ENCODE measurements around the gene RAPGEF1.
A peak's percentile ranks its signal among the peaks of the same experiment; 100 is the strongest.

RAPGEF1 gene

DNA sequence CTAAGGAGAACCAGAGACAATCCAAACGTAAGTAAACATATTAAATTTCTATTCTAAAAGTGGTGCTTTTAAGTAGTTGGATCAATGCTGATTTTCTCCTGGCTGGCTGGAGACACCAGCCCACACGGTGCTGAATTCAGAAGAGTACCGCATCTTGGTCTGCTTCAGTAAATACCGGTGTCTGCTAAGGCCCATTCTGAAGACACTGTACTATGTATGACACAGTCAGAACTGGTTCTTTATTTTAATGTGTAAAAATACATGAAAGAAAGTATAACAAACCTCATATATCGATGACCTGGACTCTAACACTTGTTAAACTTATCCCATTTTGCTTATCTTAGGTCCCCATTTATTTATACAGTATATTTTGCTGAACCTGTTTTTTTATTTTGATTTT, 32.8 kb downstream of the RAPGEF1 start:
- no peaks in the 10 kb centered on the region for H3K27me3 ChIP-seq (ENCODE audit: control insufficient read depth, insufficient read depth, low read length)
- peaks cover 75% of the 10 kb centered on the region for H3K4me1 ChIP-seq (ENCODE audit: control insufficient read depth, insufficient read depth, low read length)
- H3K4me3 ChIP-seq (ENCODE audit: low read depth, low read length) = no peak overlapping the region
- no peak overlapping the region for H3K27ac ChIP-seq (ENCODE audit: low read depth, low read length)
- H3K9me3 ChIP-seq (ENCODE audit: control insufficient read depth, insufficient read depth, low read depth, low read length) = no peaks in the 10 kb centered on the region
- no peak overlapping the region for H3K9ac ChIP-seq (ENCODE audit: low read length)
- no peaks in the 10 kb centered on the region for H3K36me3 ChIP-seq (ENCODE audit: control insufficient read depth, insufficient read depth, low read length)

DNA sequence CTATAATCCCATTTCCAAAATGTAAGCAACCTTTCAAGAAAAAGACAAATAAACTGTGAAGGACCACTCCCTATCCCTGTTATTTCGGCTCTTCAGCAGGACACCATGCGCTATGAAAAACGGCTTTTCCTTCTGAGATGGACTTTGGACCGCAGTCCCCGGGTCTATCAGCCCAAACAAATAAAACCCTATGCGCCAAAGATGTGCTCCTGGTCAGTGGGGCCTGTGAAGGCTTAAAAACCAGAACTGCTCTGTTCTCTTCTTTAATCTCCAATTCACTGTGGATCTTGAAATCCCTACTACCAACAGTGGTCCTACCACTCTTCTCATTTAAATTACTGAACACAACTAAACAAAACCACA, 33.3 kb downstream of the RAPGEF1 start:
- no peaks in the 10 kb centered on the region for H3K27me3 ChIP-seq (ENCODE audit: control insufficient read depth, insufficient read depth, low read length)
- no peak overlapping the region for H3K27ac ChIP-seq (ENCODE audit: low read depth, low read length)
- no peaks in the 10 kb centered on the region for H3K9me3 ChIP-seq (ENCODE audit: control insufficient read depth, insufficient read depth, low read depth, low read length)
- peaks cover 77% of the 10 kb centered on the region for H3K4me1 ChIP-seq (ENCODE audit: control insufficient read depth, insufficient read depth, low read length)
- no peaks in the 10 kb centered on the region for H3K36me3 ChIP-seq (ENCODE audit: control insufficient read depth, insufficient read depth, low read length)
- no peak overlapping the region for H3K4me3 ChIP-seq (ENCODE audit: low read depth, low read length)
- no peak overlapping the region for H3K9ac ChIP-seq (ENCODE audit: low read length)

DNA sequence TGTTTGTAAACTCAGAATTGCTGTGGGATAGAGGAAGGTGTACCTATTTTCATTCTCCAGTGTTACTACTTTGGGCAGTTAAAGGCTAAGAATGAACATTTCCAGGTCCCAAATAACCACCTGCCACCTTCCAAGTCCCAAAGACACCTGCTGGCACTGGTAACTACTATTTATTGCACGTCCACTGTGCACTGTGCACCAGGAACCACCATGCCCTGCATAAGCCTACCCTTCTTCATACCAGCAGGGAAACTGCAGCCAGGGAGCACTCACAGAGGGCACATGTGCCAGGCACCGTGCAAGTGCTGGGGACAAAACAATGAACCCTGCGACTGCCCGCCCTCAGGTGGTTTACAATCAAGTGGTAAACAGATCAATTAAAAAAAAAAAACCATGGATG, 34.9 kb downstream of the RAPGEF1 start:
- H3K9ac ChIP-seq (ENCODE audit: low read length) = no peak overlapping the region
- H3K27me3 ChIP-seq (ENCODE audit: control insufficient read depth, insufficient read depth, low read length) = no peaks in the 10 kb centered on the region
- no peaks in the 10 kb centered on the region for H3K9me3 ChIP-seq (ENCODE audit: control insufficient read depth, insufficient read depth, low read depth, low read length)
- no peak overlapping the region for H3K4me3 ChIP-seq (ENCODE audit: low read depth, low read length)
- H3K4me1 ChIP-seq (ENCODE audit: control insufficient read depth, insufficient read depth, low read length) = peaks cover 90% of the 10 kb centered on the region
- peak overlapping the region; percentile 67 for H3K27ac ChIP-seq (ENCODE audit: low read depth, low read length)
- no peaks in the 10 kb centered on the region for H3K36me3 ChIP-seq (ENCODE audit: control insufficient read depth, insufficient read depth, low read length)

DNA sequence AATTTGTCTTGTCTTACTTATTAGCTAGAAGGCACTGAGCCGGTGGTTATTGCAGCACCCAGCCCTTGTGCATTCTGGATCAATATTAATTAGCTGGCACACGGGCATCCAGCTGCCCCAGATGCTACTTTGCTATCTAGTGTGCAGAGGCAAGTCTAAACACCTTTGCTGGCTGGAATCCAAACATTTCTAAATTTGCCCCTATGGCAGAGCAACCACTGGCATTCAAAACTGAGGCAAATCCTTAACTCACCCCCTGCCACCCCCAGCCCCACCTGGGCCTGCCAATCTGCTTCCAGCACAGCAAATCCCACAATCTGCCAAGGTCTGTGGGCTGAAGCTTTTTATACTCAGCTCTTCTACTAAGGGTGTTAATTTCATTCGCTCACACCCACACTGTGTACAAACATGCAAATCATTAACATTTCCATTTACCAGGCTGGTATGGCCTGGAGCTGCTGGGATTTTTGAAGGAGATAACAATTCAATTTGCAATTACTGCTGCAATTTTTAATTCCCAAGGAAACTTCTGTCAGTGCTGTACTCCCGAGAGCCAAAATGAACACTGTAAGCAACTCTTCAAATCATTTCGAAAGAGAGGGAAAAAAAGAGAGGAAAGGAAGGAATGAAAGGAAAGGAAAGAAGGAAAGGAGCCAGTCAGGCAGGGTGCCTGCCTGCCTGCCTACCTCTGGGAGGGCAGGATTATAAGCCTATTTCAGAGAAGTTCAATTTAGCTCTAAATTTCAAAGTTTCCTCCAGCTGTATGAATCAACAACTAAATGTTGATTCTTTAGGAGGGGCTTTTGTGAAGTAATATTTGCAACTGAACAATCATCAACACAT, 35.5 kb downstream of the RAPGEF1 start:
- H3K4me1 ChIP-seq (ENCODE audit: control insufficient read depth, insufficient read depth, low read length) = peaks cover 90% of the 10 kb centered on the region
- H3K9ac ChIP-seq (ENCODE audit: low read length) = no peak overlapping the region
- no peaks in the 10 kb centered on the region for H3K36me3 ChIP-seq (ENCODE audit: control insufficient read depth, insufficient read depth, low read length)
- no peak overlapping the region for H3K4me3 ChIP-seq (ENCODE audit: low read depth, low read length)
- H3K27me3 ChIP-seq (ENCODE audit: control insufficient read depth, insufficient read depth, low read length) = no peaks in the 10 kb centered on the region
- peak overlapping the region; percentile 67 for H3K27ac ChIP-seq (ENCODE audit: low read depth, low read length)
- H3K9me3 ChIP-seq (ENCODE audit: control insufficient read depth, insufficient read depth, low read depth, low read length) = no peaks in the 10 kb centered on the region

DNA sequence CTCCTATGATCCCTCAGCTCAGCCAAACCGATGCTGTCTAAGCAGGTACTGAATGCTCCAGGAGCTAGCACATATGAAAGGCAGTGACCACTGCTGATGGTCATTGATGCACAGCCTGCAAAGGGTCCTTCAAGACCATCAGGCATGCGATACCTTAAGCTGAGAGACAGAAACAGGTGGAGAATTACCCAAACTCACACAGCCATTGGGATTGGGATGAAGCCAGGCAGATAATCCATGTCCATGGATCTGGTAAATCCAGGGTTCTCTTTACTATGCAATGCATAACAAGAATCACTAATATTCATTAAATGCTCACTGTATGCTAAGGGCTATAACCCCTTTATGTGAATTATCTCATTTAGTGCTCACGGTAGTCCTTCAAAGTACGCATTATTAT, 36.2 kb downstream of the RAPGEF1 start:
- Histone ChIP-seq H3K9me3 (ENCODE audit: control insufficient read depth, insufficient read depth, low read depth, low read length) (no peaks in the 10 kb centered on the region), H3K4me3 (ENCODE audit: low read depth, low read length) (no peak overlapping the region), H3K4me1 (ENCODE audit: control insufficient read depth, insufficient read depth, low read length) (peaks cover 91% of the 10 kb centered on the region), H3K9ac (ENCODE audit: low read length) (no peak overlapping the region), H3K36me3 (ENCODE audit: control insufficient read depth, insufficient read depth, low read length) (no peaks in the 10 kb centered on the region), H3K27ac (ENCODE audit: low read depth, low read length) (peak overlapping the region; percentile 86; the same call in 1 of the 2 replicates), H3K27me3 (ENCODE audit: control insufficient read depth, insufficient read depth, low read length) (no peaks in the 10 kb centered on the region)

DNA sequence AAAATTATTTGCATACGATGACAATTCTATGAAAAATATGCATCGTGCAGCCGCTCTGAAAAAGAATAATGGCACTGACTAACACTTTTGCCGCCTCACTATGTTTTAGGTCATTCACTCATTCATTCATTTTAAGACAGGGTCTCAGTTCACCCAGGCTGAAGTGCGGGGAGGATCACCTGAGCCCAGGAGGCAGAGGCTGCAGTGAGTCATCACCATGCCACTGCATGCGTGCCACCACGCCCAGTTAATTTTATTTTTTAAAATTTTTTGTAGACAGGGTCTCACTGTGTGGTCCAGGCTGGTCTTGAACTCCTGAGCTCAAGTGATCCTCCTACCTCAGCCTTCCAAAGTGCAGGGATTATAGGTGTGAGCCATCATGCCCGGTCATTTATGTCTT, 37.0 kb downstream of the RAPGEF1 start:
- H3K9ac ChIP-seq (ENCODE audit: low read length) = peak overlapping the region; percentile 52
- H3K27ac ChIP-seq (ENCODE audit: low read depth, low read length) = peak overlapping the region; percentile 86
- no peak overlapping the region for H3K4me3 ChIP-seq (ENCODE audit: low read depth, low read length)
- peaks cover 93% of the 10 kb centered on the region for H3K4me1 ChIP-seq (ENCODE audit: control insufficient read depth, insufficient read depth, low read length)
- no peaks in the 10 kb centered on the region for H3K27me3 ChIP-seq (ENCODE audit: control insufficient read depth, insufficient read depth, low read length)
- H3K9me3 ChIP-seq (ENCODE audit: control insufficient read depth, insufficient read depth, low read depth, low read length) = no peaks in the 10 kb centered on the region
- no peaks in the 10 kb centered on the region for H3K36me3 ChIP-seq (ENCODE audit: control insufficient read depth, insufficient read depth, low read length)

DNA sequence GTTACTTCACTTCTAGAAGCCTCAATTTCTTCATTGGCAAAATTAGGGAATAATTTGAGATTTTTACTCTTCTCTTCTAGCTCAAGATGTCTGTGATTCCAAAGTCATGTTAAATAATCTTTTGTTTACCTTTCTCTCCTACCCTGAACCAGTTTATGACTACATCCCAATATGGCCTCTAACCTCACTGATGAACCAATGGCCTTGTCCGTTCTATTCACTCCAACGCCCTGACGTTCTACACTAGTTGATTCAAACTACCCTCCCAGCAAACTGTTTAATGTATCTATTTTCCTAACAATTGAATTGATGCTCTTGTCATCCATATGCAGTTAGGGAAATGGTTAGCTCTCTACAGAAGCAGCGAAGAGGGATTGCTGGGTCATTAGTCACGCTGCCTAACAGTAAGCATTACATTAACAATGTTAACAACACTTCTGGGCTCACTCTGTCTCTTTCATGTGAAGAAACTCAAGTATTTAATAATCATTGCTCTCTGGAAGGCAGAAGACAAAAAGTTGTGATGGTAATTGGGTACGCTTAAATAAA, 38.0 kb downstream of the RAPGEF1 start:
- H3K36me3 ChIP-seq (ENCODE audit: control insufficient read depth, insufficient read depth, low read length) = no peaks in the 10 kb centered on the region
- no peaks in the 10 kb centered on the region for H3K9me3 ChIP-seq (ENCODE audit: control insufficient read depth, insufficient read depth, low read depth, low read length)
- H3K27me3 ChIP-seq (ENCODE audit: control insufficient read depth, insufficient read depth, low read length) = no peaks in the 10 kb centered on the region
- H3K4me1 ChIP-seq (ENCODE audit: control insufficient read depth, insufficient read depth, low read length) = peaks cover 95% of the 10 kb centered on the region
- H3K9ac ChIP-seq (ENCODE audit: low read length) = peak overlapping the region; percentile 52
- peak overlapping the region; percentile 86 for H3K27ac ChIP-seq (ENCODE audit: low read depth, low read length)
- H3K4me3 ChIP-seq (ENCODE audit: low read depth, low read length) = peak overlapping the region; percentile 6; the same call in 1 of the 2 replicates

DNA sequence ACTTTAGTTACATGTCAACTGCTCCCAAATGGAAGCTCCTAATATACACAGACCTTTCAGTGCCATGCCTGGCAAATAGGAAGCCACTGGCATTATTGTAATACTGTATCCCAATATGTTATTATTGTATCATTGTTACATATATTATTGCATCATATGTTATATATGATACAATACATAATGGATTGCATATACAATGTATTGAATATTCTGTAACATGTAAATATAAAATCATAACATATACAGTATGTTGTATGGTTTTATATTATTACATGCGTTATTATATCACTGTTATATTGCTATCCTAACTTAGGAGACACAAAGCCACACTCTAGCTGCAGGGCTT, 38.5 kb downstream of the RAPGEF1 start:
- no peaks in the 10 kb centered on the region for H3K27me3 ChIP-seq (ENCODE audit: control insufficient read depth, insufficient read depth, low read length)
- H3K36me3 ChIP-seq (ENCODE audit: control insufficient read depth, insufficient read depth, low read length) = no peaks in the 10 kb centered on the region
- no peaks in the 10 kb centered on the region for H3K9me3 ChIP-seq (ENCODE audit: control insufficient read depth, insufficient read depth, low read depth, low read length)
- peaks cover 95% of the 10 kb centered on the region for H3K4me1 ChIP-seq (ENCODE audit: control insufficient read depth, insufficient read depth, low read length)
- peak overlapping the region; percentile 34 for H3K9ac ChIP-seq (ENCODE audit: low read length)
- peak overlapping the region; percentile 86 for H3K27ac ChIP-seq (ENCODE audit: low read depth, low read length)
- peak overlapping the region; percentile 6; the same call in 1 of the 2 replicates for H3K4me3 ChIP-seq (ENCODE audit: low read depth, low read length)

DNA sequence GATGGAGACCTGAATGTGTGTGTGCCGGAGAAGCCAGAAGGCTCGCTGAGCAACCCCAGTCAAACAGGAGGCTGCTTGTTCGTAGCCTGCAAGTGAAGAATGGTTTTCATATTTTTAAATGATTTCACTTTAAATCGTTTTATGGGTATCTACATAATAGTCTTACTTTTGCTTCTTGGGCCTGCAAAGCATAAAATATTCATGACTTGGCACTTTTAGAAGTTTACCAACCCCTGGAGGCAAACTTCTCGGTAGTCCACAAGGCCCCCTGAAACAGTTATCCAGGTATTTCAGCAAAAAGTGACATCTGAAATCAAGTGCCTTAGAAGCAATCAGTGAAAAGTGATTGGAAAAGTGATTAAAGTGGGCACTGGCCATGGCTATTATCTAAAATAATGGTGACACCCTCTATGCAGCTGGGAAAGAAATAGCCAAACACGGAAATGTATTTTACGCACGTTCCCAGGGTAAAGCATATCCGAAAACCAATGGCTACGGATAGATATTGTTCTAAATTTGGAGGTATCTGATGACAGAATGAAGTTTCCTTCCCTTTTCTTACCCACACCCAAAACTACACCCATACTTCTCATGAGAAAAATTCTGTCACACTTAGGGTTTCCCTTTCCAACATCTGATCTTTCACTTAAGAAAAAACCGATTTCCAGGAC, 39.0 kb downstream of the RAPGEF1 start:
- H3K36me3 ChIP-seq (ENCODE audit: control insufficient read depth, insufficient read depth, low read length) = no peaks in the 10 kb centered on the region
- no peaks in the 10 kb centered on the region for H3K9me3 ChIP-seq (ENCODE audit: control insufficient read depth, insufficient read depth, low read depth, low read length)
- H3K27me3 ChIP-seq (ENCODE audit: control insufficient read depth, insufficient read depth, low read length) = no peaks in the 10 kb centered on the region
- peaks cover 96% of the 10 kb centered on the region for H3K4me1 ChIP-seq (ENCODE audit: control insufficient read depth, insufficient read depth, low read length)
- H3K27ac ChIP-seq (ENCODE audit: low read depth, low read length) = peak overlapping the region; percentile 86
- no peak overlapping the region for H3K4me3 ChIP-seq (ENCODE audit: low read depth, low read length)
- H3K9ac ChIP-seq (ENCODE audit: low read length) = peak overlapping the region; percentile 34

DNA sequence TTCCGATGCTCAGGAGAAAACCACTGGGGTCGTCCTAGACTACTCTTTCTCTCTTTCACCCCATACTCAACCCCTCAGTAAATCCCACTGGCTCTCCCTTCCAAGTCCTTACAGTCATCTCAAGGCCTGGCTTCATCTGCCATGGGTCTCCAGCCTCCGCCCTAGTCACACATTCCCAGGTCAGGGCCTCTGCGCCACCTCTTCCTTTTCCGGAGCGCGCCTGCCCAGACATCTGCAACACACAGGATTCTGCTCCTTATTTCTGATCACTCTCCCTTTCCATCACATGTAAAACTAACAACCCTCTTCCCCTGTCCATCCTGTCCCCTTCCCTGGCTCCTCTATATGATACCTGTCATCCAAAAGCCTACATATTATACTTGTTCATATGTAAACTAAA, 39.8 kb downstream of the RAPGEF1 start:
- Histone ChIP-seq H3K4me3 (ENCODE audit: low read depth, low read length) (no peak overlapping the region), H3K27ac (ENCODE audit: low read depth, low read length) (no peak overlapping the region), H3K9me3 (ENCODE audit: control insufficient read depth, insufficient read depth, low read depth, low read length) (no peaks in the 10 kb centered on the region), H3K9ac (ENCODE audit: low read length) (no peak overlapping the region), H3K4me1 (ENCODE audit: control insufficient read depth, insufficient read depth, low read length) (peaks cover 96% of the 10 kb centered on the region), H3K27me3 (ENCODE audit: control insufficient read depth, insufficient read depth, low read length) (no peaks in the 10 kb centered on the region), H3K36me3 (ENCODE audit: control insufficient read depth, insufficient read depth, low read length) (no peaks in the 10 kb centered on the region)

DNA sequence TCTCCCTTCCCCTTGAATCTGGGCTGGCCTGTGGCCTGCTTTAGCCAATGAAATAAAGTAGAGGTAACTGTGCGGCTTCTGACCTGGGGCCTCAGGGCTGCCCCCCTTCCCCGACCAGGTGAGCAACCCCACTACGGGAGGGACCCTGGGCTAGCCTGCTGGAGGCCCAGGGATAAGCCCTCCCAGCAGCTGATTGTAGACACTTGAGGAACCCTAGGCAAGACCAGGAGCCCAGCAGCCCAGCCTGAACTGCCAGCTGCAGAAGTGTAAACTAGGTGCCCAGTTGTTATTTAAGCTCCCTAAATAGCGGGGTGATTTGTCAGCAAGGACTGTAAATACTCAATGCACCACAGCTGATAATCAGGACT, 41.3 kb downstream of the RAPGEF1 start:
- H3K9ac ChIP-seq (ENCODE audit: low read length) = no peak overlapping the region
- H3K4me3 ChIP-seq (ENCODE audit: low read depth, low read length) = no peak overlapping the region
- H3K27ac ChIP-seq (ENCODE audit: low read depth, low read length) = no peak overlapping the region
- H3K4me1 ChIP-seq (ENCODE audit: control insufficient read depth, insufficient read depth, low read length) = peaks cover 94% of the 10 kb centered on the region
- H3K27me3 ChIP-seq (ENCODE audit: control insufficient read depth, insufficient read depth, low read length) = no peaks in the 10 kb centered on the region
- H3K9me3 ChIP-seq (ENCODE audit: control insufficient read depth, insufficient read depth, low read depth, low read length) = no peaks in the 10 kb centered on the region
- no peaks in the 10 kb centered on the region for H3K36me3 ChIP-seq (ENCODE audit: control insufficient read depth, insufficient read depth, low read length)

All from HUES6 (cell line).